GM04503 (cell line): ENCODE measurements around the gene CIT.

Experiments
- DNase-seq: peaks from one replicate; pipeline ENCODE4 v3.0.0-alpha.2; 2012; ENCODE audit warnings: low read depth

Gene CIT

GRCh38 chr12:119802472-119802871, 74.6 kb downstream of the CIT start:
- peak; percentile 47 for DNase-seq

GRCh38 chr12:119797090-119797489, 80.0 kb downstream of the CIT start:
- no peak for DNase-seq

GRCh38 chr12:119796292-119796691, 80.8 kb downstream of the CIT start:
- DNase-seq = no peak

- DNase-seq = no peak
These were observed 85.7 kb downstream of the CIT start for GRCh38 chr12:119791453-119791852.

GRCh38 chr12:119788786-119789185, 88.3 kb downstream of the CIT start:
- DNase-seq = no peak

- no peak for DNase-seq
These were observed 90.6 kb downstream of the CIT start for GRCh38 chr12:119786539-119786938.

GRCh38 chr12:119784673-119785072, 92.4 kb downstream of the CIT start:
- no peak for DNase-seq

GRCh38 chr12:119783787-119784186, 93.3 kb downstream of the CIT start:
- no peak for DNase-seq

GRCh38 chr12:119781804-119782203, 95.3 kb downstream of the CIT start:
- no peak for DNase-seq

GRCh38 chr12:119780786-119781434, 96.2 kb downstream of the CIT start:
- no peak for DNase-seq

GRCh38 chr12:119775246-119775895, 101.7 kb downstream of the CIT start:
- DNase-seq = no peak

- no peak for DNase-seq
These were observed 104.7 kb downstream of the CIT start for GRCh38 chr12:119772431-119772830.

- no peak for DNase-seq
These were observed 107.0 kb downstream of the CIT start for GRCh38 chr12:119770146-119770545.

- no peak for DNase-seq
These were observed 114.5 kb downstream of the CIT start for GRCh38 chr12:119762619-119763018.

GRCh38 chr12:119758722-119759121, 118.4 kb downstream of the CIT start:
- no peak for DNase-seq

GRCh38 chr12:119758234-119758633, 118.9 kb downstream of the CIT start:
- DNase-seq = no peak

GRCh38 chr12:119751961-119752360, 125.2 kb downstream of the CIT start:
- DNase-seq = no peak

GRCh38 chr12:119749666-119750065, 127.5 kb downstream of the CIT start:
- no peak for DNase-seq

- no peak for DNase-seq
These were observed 128.6 kb downstream of the CIT start for GRCh38 chr12:119748497-119748896.

GRCh38 chr12:119746169-119746568, 131.0 kb downstream of the CIT start:
- DNase-seq = no peak

- no peak for DNase-seq
These were observed 132.1 kb downstream of the CIT start for GRCh38 chr12:119744900-119745606.

GRCh38 chr12:119742700-119743099, 134.4 kb downstream of the CIT start:
- no peak for DNase-seq

- DNase-seq = no peak
These were observed 136.3 kb downstream of the CIT start for GRCh38 chr12:119740830-119741229.
